ENCODE results near the gene SLC66A3.
A peak's percentile ranks its signal among the peaks of the same experiment; 100 is the strongest.
"Not testable (repeated sequence)": the region's sequence is repeated elsewhere in the genome, so short reads cannot be mapped to it uniquely, and the experiment has no call there.

SLC66A3 gene

GRCh38 chr2:11165046-11165445, 9.8 kb downstream of the SLC66A3 start:
- not testable (repeated sequence) for DNase-seq

- DNase-seq = no peak
These were observed 11.2 kb downstream of the SLC66A3 start for GRCh38 chr2:11166476-11166875.

- DNase-seq = no peak
These were observed 13.2 kb downstream of the SLC66A3 start for GRCh38 chr2:11168488-11168887.

- DNase-seq = no peak
These were observed 14.1 kb downstream of the SLC66A3 start for GRCh38 chr2:11169333-11169732.

GRCh38 chr2:11174222-11174621, 19.0 kb downstream of the SLC66A3 start:
- no peak for DNase-seq

- DNase-seq = no peak
These were observed 20.1 kb downstream of the SLC66A3 start for GRCh38 chr2:11175293-11175795.

GRCh38 chr2:11177871-11178690, 22.8 kb downstream of the SLC66A3 start:
- no peak for DNase-seq

GRCh38 chr2:11179196-11179595, 23.9 kb downstream of the SLC66A3 start:
- DNase-seq = no peak

GRCh38 chr2:11179899-11180298, 24.6 kb downstream of the SLC66A3 start:
- DNase-seq = no peak

- DNase-seq = no peak
These were observed 25.4 kb downstream of the SLC66A3 start for GRCh38 chr2:11180653-11181052.

- DNase-seq = no peak
These were observed 27.7 kb downstream of the SLC66A3 start for GRCh38 chr2:11182951-11183350.

- DNase-seq = no peak
These were observed 30.9 kb downstream of the SLC66A3 start for GRCh38 chr2:11186145-11186544.

GRCh38 chr2:11187083-11187619, 31.9 kb downstream of the SLC66A3 start:
- DNase-seq = no peak

- no peak for DNase-seq
These were observed 32.5 kb downstream of the SLC66A3 start for GRCh38 chr2:11187731-11188130.

GRCh38 chr2:11196246-11196645, 41.0 kb downstream of the SLC66A3 start:
- no peak for DNase-seq

- DNase-seq = no peak
These were observed 45.4 kb downstream of the SLC66A3 start for GRCh38 chr2:11200651-11201050.

GRCh38 chr2:11201969-11202368, 46.7 kb downstream of the SLC66A3 start:
- DNase-seq = no peak

GRCh38 chr2:11203480-11203879, 48.2 kb downstream of the SLC66A3 start:
- DNase-seq = peak; percentile 9

GRCh38 chr2:11208083-11208482, 52.8 kb downstream of the SLC66A3 start:
- no peak for DNase-seq

- no peak for DNase-seq
These were observed 57.4 kb downstream of the SLC66A3 start for GRCh38 chr2:11212645-11213044.

GRCh38 chr2:11213090-11213638, 57.9 kb downstream of the SLC66A3 start:
- DNase-seq = no peak

- DNase-seq = no peak
These were observed 58.7 kb downstream of the SLC66A3 start for GRCh38 chr2:11213975-11214374.

GRCh38 chr2:11214770-11215169, 59.5 kb downstream of the SLC66A3 start:
- DNase-seq = no peak

- no peak for DNase-seq
These were observed 60.1 kb downstream of the SLC66A3 start for GRCh38 chr2:11215407-11215806.
